Gastroesophageal sphincter (tissue), 3 donors: Measurements from ENCODE around the gene RAB3B.

Experiments
- POLR2AphosphoS5 ChIP-seq: sonication (generic); formaldehyde crosslinking; IDR thresholded peaks from one replicate; pipeline ENCODE4 v1.6.1; 2017; ENCODE audit warnings: antibody characterized with exemption
- TF ChIP-seq, protein P1 (sequence below), 4 experiments: fragments of 200-600 bp in 2 of 4; fragments of 450-650 bp in 2 of 4; sonication (generic) in 1 of 4; IDR thresholded peaks; one replicate each; pipeline ENCODE4 v1.5.1; 2017 to 2019; ENCODE audit warnings: antibody characterized with exemption in 4 of 4, mild to moderate bottlenecking in 2 of 4, moderate library complexity in 2 of 4

- TF ChIP-seq POLR2AphosphoS5, result no peak
- TF ChIP-seq, protein P1, sequence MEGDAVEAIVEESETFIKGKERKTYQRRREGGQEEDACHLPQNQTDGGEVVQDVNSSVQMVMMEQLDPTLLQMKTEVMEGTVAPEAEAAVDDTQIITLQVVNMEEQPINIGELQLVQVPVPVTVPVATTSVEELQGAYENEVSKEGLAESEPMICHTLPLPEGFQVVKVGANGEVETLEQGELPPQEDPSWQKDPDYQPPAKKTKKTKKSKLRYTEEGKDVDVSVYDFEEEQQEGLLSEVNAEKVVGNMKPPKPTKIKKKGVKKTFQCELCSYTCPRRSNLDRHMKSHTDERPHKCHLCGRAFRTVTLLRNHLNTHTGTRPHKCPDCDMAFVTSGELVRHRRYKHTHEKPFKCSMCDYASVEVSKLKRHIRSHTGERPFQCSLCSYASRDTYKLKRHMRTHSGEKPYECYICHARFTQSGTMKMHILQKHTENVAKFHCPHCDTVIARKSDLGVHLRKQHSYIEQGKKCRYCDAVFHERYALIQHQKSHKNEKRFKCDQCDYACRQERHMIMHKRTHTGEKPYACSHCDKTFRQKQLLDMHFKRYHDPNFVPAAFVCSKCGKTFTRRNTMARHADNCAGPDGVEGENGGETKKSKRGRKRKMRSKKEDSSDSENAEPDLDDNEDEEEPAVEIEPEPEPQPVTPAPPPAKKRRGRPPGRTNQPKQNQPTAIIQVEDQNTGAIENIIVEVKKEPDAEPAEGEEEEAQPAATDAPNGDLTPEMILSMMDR (IDR thresholded peaks at IDR 0.05), result no peak
Measured at GRCh38 chr1:51926171-51926812, 64.2 kb downstream of the RAB3B start.
